Trophoblast cell (in vitro differentiated cells and primary cell): ENCODE data around the gene IFRD1.

Experiments used
- DNase-seq, 2 donors: peaks; one replicate each; pipeline ENCODE4 v3.0.0-alpha.2; 2016
- H2AFZ ChIP-seq: 2 replicates; pipeline ENCODE4 v1.6.1; 2013; ENCODE audit warnings: low read length, moderate library complexity, mild to moderate bottlenecking; ENCODE audit not compliant: insufficient read depth, poor library complexity
- H2AK5ac ChIP-seq: 2 replicates; pipeline ENCODE4 v1.6.1; 2013; ENCODE audit warnings: mild to moderate bottlenecking, low read length
- H2BK120ac ChIP-seq: 2 replicates; pipeline ENCODE4 v1.6.1; 2013; ENCODE audit warnings: low read length, mild to moderate bottlenecking, moderate library complexity; ENCODE audit not compliant: insufficient read depth, poor library complexity
- H2BK12ac ChIP-seq: 2 replicates; pipeline ENCODE4 v1.6.1; 2013; ENCODE audit warnings: mild to moderate bottlenecking, low read length, moderate library complexity
- H2BK5ac ChIP-seq: 2 replicates; pipeline ENCODE4 v1.6.1; 2013; ENCODE audit warnings: low read length, low read depth, moderate library complexity, mild to moderate bottlenecking; ENCODE audit not compliant: poor library complexity
- H3K14ac ChIP-seq: 2 replicates; pipeline ENCODE4 v1.6.1; 2013; ENCODE audit warnings: mild to moderate bottlenecking, low read length
- H3K18ac ChIP-seq: 2 replicates; pipeline ENCODE4 v1.6.1; 2013; ENCODE audit warnings: mild to moderate bottlenecking, low read length
- H3K23ac ChIP-seq: 2 replicates; pipeline ENCODE4 v1.6.1; 2013; ENCODE audit warnings: low read length
- H3K27ac ChIP-seq: 2 replicates; pipeline ENCODE4 v1.5.1; 2013; ENCODE audit warnings: low read depth, mild to moderate bottlenecking, inconsistent platforms, low read length, moderate library complexity
- H3K27me3 ChIP-seq: 2 replicates; pipeline ENCODE4 v1.6.1; 2013; ENCODE audit warnings: inconsistent platforms, mild to moderate bottlenecking, low read length, moderate library complexity; ENCODE audit not compliant: insufficient read depth
- H3K36me3 ChIP-seq, 2 experiments: 1 replicate in 1 of 2; 2 replicates in 1 of 2; pipeline ENCODE4 v1.6.1; 2013; ENCODE audit warnings: low read length in 2 of 2, mild to moderate bottlenecking in 2 of 2, moderate library complexity in 1 of 2; ENCODE audit not compliant: insufficient read depth in 2 of 2, control insufficient read depth in 1 of 2
- H3K4ac ChIP-seq: 2 replicates; pipeline ENCODE4 v1.6.1; 2013; ENCODE audit warnings: low read depth, mild to moderate bottlenecking, low read length, moderate library complexity
- H3K4me1 ChIP-seq, 2 experiments: 1 replicate in 1 of 2; 2 replicates in 1 of 2; pipeline ENCODE4 v1.6.1; 2013; ENCODE audit warnings: low read length in 2 of 2, mild to moderate bottlenecking in 2 of 2, moderate library complexity in 1 of 2; ENCODE audit not compliant: insufficient read depth in 2 of 2, control insufficient read depth in 1 of 2
- H3K4me2 ChIP-seq: 2 replicates; pipeline ENCODE4 v1.6.1; 2013; ENCODE audit warnings: inconsistent platforms, mild to moderate bottlenecking, low read length, moderate library complexity
- H3K4me3 ChIP-seq: 2 replicates; pipeline ENCODE4 v1.5.1; 2013; ENCODE audit warnings: mild to moderate bottlenecking, low read depth, low read length, inconsistent platforms
- H3K79me1 ChIP-seq: one replicate; pipeline ENCODE4 v1.6.1; 2013; ENCODE audit warnings: low read length
- H3K79me2 ChIP-seq: 2 replicates; pipeline ENCODE4 v1.6.1; 2013; ENCODE audit warnings: low read length, mild to moderate bottlenecking; ENCODE audit not compliant: control insufficient read depth, insufficient read depth, poor library complexity
- H3K9ac ChIP-seq: 2 replicates; pipeline ENCODE4 v1.6.1; 2013; ENCODE audit warnings: mild to moderate bottlenecking, low read length
- H3K9me3 ChIP-seq: 2 replicates; pipeline ENCODE4 v1.6.1; 2013; ENCODE audit warnings: low read depth, mild to moderate bottlenecking, control low read depth, inconsistent platforms, low read length; ENCODE audit not compliant: insufficient read depth
- H4K12ac ChIP-seq: 2 replicates; pipeline ENCODE4 v1.6.1; 2013; ENCODE audit warnings: low read depth, mild to moderate bottlenecking, low read length, moderate library complexity
- H4K8ac ChIP-seq: 2 replicates; pipeline ENCODE4 v1.6.1; 2013; ENCODE audit warnings: low read depth, mild to moderate bottlenecking, low read length, moderate library complexity
- H4K91ac ChIP-seq: one replicate; pipeline ENCODE4 v1.6.1; 2013; ENCODE audit warnings: low read depth, mild to moderate bottlenecking, low read length, moderate library complexity
- WGBS: extraction: QIAGEN DNeasy Blood & Tissue Kit; methylation state at CpG from one replicate; pipeline ENCODE4 v1.1.7; 2013; ENCODE audit warnings: missing lambda C conversion rate; ENCODE audit not compliant: insufficient read length, insufficient coverage; ENCODE audit errors: extremely low coverage; 5-methylcytosine and 5-hydroxymethylcytosine counted together

The IFRD1 gene

DNA sequence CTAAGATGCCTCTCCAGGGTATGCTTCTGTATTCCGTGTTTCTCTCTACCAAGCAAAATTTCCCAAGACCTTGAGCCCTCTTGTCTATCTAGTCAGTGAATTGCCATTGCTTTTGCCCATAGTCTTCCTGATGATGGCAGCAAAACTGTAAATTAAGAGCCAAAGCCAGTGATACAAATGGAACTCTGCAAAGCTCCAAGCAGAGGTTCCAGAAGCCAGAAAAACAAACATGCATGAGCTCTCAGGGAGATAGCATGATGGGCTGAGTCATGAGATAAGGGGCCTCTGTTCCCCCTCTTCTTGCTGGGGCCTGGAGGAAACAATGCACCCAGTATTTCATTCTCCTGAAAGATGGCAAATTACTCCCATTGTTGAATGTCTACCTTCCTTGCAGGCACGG lies 55.2 kb downstream of the IFRD1 start:
- H2BK12ac ChIP-seq = no peak overlapping the region
- H2AK5ac ChIP-seq = no peak overlapping the region
- H3K23ac ChIP-seq = no peak overlapping the region
- peaks cover 8 to 14% of the 10 kb centered on the region in 2 experiments for H3K4me1 ChIP-seq
- DNase-seq = no peak
- H2BK5ac ChIP-seq = no peak overlapping the region
- no peak overlapping the region for H4K91ac ChIP-seq
- H2AFZ ChIP-seq = no peak overlapping the region
- H3K9me3 ChIP-seq = no peaks in the 10 kb centered on the region
- no peak overlapping the region for H3K18ac ChIP-seq
- H3K79me2 ChIP-seq = no peaks in the 10 kb centered on the region
- H2BK120ac ChIP-seq = no peak overlapping the region
- H3K4ac ChIP-seq = no peak overlapping the region
- H3K9ac ChIP-seq = no peak overlapping the region
- H3K4me2 ChIP-seq = no peak overlapping the region
- no CpG with 5 or more reads among the region's 2 CpGs for WGBS
- H3K4me3 ChIP-seq = no peak overlapping the region
- no peak overlapping the region for H3K27ac ChIP-seq
- no peaks in the 10 kb centered on the region for H3K27me3 ChIP-seq
- H4K12ac ChIP-seq = no peak overlapping the region
- H3K14ac ChIP-seq = no peak overlapping the region
- H3K79me1 ChIP-seq = no peaks in the 10 kb centered on the region
- no peak overlapping the region for H4K8ac ChIP-seq
- no peaks in the 10 kb centered on the region for H3K36me3 ChIP-seq

- Histone ChIP-seq H2BK120ac (no peak overlapping the region), H3K4me3 (no peak overlapping the region), H4K91ac (no peak overlapping the region), H3K4me2 (no peak overlapping the region), H3K23ac (no peak overlapping the region), H3K4me1 (peaks cover 0 to 4% of the 10 kb centered on the region in 2 experiments), H3K79me1 (no peaks in the 10 kb centered on the region), H3K14ac (no peak overlapping the region), H3K18ac (no peak overlapping the region), H2AFZ (no peak overlapping the region), H3K9me3 (no peaks in the 10 kb centered on the region), H3K79me2 (no peaks in the 10 kb centered on the region), H3K9ac (no peak overlapping the region), H3K4ac (no peak overlapping the region), H3K36me3 (no peaks in the 10 kb centered on the region), H3K27me3 (no peaks in the 10 kb centered on the region), H2BK5ac (no peak overlapping the region), H2BK12ac (no peak overlapping the region), H4K12ac (no peak overlapping the region), H3K27ac (no peak overlapping the region), H2AK5ac (no peak overlapping the region), H4K8ac (no peak overlapping the region)
- no peak for DNase-seq
- WGBS = no CpG with 5 or more reads among the region's 1 CpG
Measured at GRCh38 chr7:112508404-112508803, 58.1 kb downstream of the IFRD1 start.

- no peak overlapping the region for H3K18ac ChIP-seq
- no peak overlapping the region for H2BK5ac ChIP-seq
- no peaks in the 10 kb centered on the region for H3K79me1 ChIP-seq
- no peak overlapping the region for H3K14ac ChIP-seq
- H4K8ac ChIP-seq = no peak overlapping the region
- H3K4me2 ChIP-seq = no peak overlapping the region
- no peak overlapping the region for H2BK120ac ChIP-seq
- H3K4me3 ChIP-seq = no peak overlapping the region
- no peaks in the 10 kb centered on the region for H3K36me3 ChIP-seq
- H3K4me1 ChIP-seq = peaks cover 0 to 2% of the 10 kb centered on the region in 2 experiments
- H3K27me3 ChIP-seq = no peaks in the 10 kb centered on the region
- no peaks in the 10 kb centered on the region for H3K9me3 ChIP-seq
- no peak overlapping the region for H4K91ac ChIP-seq
- no peak overlapping the region for H2AK5ac ChIP-seq
- no peak for DNase-seq
- no peak overlapping the region for H3K4ac ChIP-seq
- H3K23ac ChIP-seq = no peak overlapping the region
- no peak overlapping the region for H3K27ac ChIP-seq
- H2AFZ ChIP-seq = no peak overlapping the region
- H3K9ac ChIP-seq = no peak overlapping the region
- no peaks in the 10 kb centered on the region for H3K79me2 ChIP-seq
- no peak overlapping the region for H4K12ac ChIP-seq
- H2BK12ac ChIP-seq = no peak overlapping the region
- WGBS = no CpG with 5 or more reads among the region's 5 CpGs
Measured at GRCh38 chr7:112509402-112509801, 59.1 kb downstream of the IFRD1 start.

DNA sequence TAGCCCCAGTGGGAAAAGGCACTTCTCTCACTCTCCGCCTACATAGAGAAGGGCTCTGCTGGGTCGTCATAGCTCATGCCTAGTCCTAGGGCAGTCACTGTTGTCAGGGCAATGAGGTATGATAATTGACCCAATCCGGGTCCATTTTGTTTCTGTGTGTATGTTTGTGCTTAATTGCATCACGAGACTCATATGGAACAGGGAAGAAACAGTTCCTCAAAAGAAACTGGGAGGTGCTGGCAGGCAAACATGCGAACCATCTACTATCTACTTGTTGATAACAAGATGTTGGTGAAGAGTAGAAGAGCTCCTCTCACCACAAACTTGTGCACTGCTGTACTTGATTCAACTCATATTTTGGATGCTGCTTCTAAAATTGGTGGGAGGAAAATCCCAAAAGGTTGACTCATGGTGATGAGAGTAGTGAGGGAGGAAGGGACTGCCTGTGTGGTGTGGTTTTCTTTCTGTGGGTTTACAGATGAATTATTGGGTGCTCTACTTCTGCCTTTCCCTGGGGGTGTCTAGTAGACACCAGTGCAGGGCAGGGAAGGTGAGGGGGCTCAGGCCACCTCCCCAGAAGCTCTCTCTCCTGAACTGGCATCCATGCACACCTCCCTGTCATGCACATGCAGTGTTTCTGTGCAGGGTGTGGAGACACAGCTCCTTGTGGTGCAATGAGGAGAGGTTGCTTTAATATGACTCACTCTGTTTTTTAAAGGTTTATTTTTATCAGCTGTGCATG lies 59.9 kb downstream of the IFRD1 start:
- Histone ChIP-seq H3K4ac (no peak overlapping the region), H3K9ac (no peak overlapping the region), H3K27ac (no peak overlapping the region), H2BK5ac (no peak overlapping the region), H3K14ac (no peak overlapping the region), H2BK120ac (no peak overlapping the region), H3K9me3 (no peaks in the 10 kb centered on the region), H2BK12ac (no peak overlapping the region), H3K79me2 (no peaks in the 10 kb centered on the region), H3K18ac (no peak overlapping the region), H3K4me1 (peaks cover 0 to 2% of the 10 kb centered on the region in 2 experiments), H2AK5ac (no peak overlapping the region), H3K4me2 (no peak overlapping the region), H3K4me3 (no peak overlapping the region), H3K36me3 (no peaks in the 10 kb centered on the region), H3K23ac (no peak overlapping the region), H3K79me1 (no peaks in the 10 kb centered on the region), H4K12ac (no peak overlapping the region), H4K91ac (no peak overlapping the region), H4K8ac (no peak overlapping the region), H3K27me3 (no peaks in the 10 kb centered on the region), H2AFZ (no peak overlapping the region)
- WGBS = no CpG with 5 or more reads among the region's 5 CpGs
- peak; percentile 33 to 58 for DNase-seq
